ENCODE results near the gene CLSTN1.
A peak's percentile ranks its signal among the peaks of the same experiment; 100 is the strongest.
"Not testable (repeated sequence)": the region's sequence is repeated elsewhere in the genome, so short reads cannot be mapped to it uniquely, and the experiment has no call there.

CLSTN1 gene

DNA sequence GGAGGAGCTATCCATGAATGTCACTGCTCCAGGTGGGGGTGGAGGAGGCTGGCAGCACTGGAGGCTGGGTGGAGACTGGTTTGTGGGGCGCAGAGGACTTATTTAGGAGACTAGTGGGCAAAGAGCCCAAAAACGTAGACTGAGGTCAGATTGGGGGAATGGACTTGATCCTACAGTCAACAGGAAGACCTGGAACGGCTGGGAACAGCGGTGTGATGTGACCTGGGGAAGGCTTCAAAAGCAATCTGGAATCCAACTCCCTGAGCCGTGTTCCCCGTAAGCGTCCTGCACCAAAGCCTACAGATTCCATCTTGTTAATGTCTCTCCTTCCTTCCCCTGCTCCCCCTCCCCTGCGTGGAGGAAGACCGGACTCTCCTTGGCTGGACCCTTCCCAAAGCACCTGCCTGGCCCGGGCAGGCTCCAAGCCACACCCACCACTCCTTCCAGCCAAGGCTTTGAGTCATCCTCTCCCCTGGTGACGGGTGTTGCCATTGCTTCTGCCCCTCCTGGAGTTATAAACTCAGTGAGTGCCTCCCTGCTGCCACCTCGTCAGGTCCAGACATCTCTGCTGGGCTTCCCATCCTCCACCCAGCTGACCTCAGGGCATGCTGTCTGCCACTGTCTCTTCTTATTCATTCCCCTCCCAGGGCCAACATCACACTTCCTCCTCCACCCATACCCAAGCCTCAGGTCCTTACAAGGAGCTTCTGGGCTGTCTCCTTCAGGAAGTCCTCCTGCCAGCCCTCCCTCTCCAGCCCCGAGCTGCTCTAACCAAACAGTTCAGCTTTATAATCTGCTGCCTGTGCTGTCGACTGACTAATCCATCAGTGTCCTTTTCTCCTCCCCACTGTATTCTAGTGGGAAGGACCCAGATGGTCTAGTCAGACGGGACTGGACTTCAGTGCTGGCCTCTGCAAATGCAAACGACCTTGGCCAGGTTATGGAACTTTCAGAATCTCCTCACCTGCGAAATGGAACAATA, 1.6 kb upstream of the CLSTN1 start:
- peak; percentile 71 for DNase-seq

DNA sequence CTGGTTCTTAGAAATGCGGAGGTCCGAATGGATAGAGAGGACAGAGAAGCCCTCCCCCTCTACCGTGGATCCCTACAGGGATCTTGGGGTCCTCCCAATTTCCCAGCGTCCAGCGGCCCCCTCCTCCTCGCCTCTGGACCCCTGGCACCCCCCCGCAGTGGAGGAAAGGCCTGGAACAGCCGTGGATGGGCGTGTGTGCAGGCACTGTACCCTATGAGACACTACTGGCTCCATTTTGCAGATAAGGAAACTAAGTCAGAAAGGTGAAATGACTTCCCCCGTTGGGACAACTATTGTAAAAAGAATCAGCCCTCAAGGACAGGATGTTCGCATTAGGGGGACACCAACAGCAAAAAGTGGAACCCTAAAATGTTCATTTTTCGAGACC, 931 bp upstream of the CLSTN1 start:
- DNase-seq = no peak

DNA sequence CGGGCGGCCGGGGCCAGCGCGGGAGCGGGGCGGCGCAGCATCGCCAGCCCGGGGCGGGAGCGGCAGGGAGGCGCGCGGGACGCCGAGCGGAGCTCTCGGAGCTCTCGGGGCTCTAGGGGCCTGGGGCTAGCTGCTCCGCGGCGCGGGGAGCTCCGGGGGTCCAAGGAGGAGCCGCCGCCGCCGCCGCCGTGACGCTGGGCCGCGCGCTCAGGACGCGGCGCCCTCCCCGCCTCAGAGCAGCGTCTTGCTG, 147 bp downstream of the CLSTN1 start:
- DNase-seq = no peak

DNA sequence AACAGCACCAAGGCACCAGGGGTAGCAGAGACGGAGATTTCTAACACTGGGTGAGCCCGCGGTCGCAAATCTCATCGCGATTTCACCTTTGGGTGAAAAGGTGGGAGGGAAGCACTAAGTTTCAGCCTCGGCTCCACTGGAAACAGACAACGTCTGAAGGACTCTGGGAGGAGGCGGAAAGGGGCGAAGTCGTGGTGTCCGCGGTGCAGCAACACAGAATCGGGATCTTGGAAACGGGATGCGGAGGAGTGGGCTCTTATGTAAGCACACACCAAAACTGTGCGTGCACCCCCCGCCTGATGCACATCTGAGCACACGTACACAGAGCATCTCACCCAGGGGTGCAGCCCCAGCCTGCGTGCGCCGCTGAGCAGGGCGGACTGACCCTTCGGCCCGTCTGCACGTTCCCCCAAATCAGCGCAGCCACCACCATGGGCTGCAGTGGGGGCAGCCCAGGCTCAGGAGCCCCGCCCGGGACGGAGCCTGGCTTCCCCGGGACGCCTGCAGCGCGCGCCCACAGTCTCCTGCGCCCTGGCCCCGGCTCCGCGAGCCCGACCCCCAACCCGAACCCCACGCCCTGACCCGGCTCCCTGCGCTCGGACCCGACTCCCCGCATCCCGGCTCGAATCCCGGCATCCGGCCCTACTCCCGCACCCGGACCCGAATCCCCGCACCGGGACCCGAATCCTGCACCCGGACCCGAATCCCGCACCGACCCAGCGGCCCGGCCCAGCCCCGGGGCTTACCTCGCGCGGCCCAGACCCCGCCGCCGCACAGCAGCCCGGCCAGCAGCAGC, 670 bp downstream of the CLSTN1 start:
- DNase-seq = peak; percentile 37

DNA sequence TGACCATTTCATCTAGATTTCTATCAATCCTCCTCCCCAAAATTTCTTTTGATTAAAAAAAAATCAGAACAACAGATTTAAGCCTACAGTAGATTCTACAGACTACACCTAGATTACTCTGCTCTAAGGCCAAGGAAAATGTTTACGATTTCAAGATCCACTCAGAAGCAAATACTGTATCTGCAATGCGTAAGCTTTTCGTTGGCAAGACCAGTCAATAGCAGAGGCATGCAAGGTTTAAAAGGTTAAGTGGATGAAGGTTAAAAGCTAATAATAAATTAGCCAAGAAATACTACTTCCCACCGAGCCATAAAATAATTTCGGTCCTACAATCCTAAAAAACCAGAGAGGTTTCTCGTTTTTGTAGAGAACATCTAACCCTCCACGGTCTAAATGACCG, 1.3 kb downstream of the CLSTN1 start:
- no peak for DNase-seq

DNA sequence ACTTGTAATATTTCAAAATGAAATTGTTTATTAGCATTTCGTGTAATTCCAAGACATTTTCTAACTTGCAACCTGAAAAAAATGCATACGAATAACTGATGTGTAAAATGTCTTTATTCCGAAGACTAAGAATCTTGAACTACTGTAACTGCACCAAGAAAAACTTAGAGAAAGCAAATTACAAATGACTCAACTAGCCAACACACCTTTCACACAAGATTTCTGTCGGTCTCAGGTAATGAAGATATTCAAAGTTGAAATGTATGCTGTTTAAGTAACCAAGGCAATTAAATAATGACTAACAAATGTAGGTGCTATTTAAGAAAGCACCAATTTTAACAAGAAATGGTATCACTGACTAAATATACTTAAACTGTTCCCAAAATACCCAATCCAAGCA, 2.1 kb downstream of the CLSTN1 start:
- DNase-seq = no peak

DNA sequence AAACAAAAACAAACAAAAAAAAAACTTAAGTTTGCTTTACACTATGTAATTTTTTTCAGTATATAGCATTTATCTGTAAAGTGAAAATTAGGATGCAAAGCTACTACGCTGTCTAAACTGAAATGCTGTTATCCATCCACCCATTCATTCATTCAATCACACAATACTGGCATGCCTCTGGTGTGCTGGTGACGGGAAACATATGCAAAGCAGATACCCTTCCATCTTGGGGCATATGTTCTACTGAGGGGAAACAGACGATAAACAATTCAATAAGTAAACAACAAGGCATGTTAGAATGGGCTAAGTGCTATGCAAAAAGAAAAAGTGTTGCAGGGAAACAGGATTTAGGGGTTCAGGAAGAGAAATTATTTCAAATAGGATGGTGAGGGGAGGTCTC, 3.2 kb downstream of the CLSTN1 start:
- DNase-seq = no peak

DNA sequence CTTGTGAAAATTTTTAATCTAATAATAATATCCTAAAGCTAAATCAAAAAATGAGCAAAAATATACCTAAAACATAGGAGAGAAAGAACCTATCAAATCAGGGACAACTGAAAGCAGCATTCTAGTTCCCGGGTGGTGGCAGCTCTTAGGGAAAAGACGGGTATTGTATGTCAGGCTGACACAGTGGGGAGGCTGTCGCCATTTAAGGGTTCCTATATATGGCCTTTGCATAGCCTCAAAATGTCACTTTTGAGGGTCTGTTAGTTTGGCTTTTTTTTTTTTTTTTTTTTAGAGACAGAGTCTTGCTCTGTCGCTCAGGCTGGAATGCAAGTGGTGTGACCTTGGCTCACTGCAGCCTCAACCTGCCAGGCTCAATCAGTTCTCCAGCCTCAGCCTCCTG, 6.0 kb downstream of the CLSTN1 start:
- no peak for DNase-seq

DNA sequence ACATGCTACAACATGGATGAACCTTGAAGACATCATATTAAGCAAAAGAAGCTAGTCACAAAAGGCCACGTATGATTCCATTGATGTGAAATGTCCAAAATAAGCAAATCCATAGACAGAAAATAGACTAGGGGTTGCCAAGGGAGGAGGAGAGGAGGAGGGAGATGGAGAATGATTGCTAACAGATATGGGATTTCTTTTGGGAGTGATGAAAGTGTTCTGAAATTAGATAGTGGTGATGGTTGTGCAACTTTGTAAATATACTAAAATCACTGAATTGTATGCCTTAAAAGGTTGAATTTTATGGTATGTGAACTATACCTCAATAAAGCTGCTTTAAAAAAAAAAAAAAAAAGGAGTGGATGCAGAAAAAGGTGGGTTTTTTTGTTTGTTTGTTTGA, 7.6 kb downstream of the CLSTN1 start:
- DNase-seq = no peak

DNA sequence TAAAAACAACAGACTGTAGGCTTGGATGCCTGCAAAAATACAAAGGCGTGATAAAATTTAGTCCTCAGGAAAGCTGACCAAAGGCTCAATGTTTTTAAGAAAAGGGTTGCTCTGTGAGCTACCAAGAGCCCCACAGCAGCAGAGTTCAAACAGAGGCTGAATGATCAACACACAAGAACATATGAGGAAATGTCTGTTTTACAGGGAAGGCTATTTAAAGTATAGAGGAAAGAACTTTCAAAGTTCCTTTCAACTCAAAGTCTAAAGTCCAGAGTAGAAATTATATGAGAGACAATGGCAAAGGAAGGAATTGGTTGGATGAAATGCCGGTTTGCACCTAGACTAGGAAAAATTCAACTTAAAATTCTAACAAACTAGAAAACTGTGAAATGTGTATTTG, 8.6 kb downstream of the CLSTN1 start:
- DNase-seq = no peak

DNA sequence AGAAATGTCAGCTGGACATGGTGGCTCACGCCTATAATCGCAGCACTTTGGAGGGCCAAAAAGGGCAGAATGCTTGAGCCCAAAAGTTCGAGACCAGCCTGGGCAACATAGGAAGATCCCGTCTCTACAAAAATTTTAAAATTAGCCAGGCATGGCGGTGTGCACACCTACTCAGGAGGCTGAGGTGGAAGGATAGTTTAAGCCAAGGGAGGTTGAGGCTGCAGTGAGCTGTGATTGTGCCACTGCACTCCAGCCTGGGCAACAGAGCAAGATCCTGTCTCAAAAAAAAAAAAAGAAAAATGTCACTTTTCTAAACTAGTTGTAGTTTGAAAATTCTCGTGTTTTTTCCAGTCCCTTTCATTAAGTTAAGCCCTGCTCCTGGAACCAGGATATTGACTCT, 9.1 kb downstream of the CLSTN1 start:
- DNase-seq = no peak

DNA sequence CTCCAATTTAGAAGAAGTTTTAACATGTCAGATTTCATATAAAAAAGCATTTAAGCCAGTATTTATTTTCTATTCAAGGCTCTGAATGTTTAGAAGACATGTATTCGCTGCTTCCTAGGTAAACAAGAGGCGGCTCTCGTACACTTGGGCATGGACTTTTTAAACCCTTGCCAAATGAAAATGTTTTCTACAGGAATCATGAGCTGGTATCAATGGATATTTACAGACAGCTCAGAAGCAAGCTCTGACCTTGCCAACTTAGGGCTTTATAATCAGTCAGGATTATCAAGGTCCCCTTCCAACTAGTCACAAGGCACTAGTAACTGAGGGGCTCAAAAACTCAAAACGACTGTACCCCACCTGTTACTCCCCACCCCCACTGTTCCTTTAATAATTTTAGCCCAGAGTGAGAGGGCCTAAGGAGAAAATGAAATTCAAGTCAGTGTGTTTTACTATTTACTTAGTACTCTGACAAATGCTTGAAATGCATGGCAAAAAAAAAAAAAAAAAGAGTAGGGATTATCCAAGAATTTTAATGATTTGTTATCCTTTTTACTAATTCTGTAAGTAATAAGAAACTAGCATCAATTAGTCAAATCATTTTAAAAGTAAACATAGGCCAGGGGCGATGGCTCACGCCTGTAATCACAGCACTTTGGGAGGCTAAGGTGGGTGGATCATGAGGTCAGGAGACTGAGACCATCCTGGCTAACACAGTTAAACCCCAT, 12.4 kb downstream of the CLSTN1 start:
- no peak for DNase-seq

DNA sequence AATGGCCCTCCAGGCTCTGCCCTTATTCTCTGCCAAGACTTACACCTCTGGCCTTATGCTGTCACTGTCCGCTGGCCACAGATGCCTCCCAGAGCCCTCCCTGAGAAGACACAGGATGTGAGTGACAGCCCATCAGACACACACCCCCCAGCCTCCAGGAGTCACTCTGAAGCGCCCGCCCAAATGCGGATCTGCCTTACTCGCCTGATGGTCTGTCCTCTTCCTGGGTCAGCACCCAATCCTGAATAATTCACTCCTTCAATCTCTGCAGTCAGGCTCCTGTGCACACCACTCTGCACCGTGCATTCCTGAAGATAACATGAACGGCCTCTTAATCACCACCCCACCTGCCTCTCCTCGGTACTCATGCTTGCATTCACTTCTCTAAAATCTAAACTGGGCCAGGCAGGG, 14.7 kb downstream of the CLSTN1 start:
- DNase-seq = no peak

DNA sequence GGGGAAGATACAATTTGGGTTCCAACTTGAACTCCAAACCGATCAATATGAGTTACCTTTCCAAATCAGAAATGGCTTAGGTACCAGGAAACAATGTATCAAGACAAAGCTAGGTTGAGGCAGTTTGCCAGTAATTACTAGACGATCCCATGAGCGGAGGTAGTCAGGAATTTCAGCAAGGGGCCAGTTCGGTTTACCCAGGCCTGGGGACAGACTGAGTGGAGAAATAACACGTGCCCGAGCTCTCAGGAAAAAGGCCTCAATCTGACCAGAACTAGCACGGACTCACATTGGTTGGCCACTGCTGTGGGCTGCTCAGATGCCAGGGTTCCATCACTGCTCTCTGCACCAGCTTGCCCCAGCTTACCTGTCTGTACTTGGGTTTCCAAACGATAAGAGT, 15.3 kb downstream of the CLSTN1 start:
- no peak for DNase-seq

DNA sequence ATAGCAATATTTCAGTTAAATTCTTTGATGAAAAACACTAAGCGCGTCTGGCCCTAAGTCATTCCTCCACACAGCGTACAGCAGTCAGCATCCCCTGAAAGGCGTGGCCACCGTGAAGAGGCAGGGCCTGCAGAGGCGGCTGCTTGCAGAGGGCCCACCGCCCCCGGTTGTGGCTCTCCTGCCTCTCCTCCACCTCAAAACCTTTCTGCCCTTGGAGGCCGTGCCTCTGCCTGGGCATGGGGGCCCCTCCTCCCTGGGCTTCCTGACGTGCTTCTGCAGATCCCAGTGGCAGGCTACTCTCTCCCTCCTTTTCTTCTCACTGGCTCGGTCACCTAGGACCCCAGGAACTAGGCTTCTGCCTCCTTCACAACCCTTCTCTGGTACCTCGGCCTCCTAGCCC, 16.2 kb downstream of the CLSTN1 start:
- DNase-seq = no peak

DNA sequence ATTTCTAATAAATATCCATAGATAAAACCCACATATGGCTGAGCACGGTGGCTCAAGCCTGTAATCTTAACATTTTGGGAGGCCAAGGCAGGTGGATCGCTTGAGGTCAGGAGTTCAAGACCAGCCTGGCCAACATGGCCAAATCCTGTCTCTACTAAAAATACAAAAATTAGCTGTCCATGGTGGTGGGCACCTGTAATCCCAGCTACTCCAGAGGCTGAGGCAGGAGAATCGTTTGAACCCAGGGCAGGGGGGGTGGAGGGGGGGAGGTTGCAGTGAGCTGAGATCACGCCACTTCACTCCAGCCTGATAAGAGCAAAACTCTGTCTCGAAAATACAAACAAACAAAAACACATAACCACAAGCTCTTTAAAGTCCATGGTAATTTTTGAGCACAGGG, 17.8 kb downstream of the CLSTN1 start:
- DNase-seq = not testable (repeated sequence)

DNA sequence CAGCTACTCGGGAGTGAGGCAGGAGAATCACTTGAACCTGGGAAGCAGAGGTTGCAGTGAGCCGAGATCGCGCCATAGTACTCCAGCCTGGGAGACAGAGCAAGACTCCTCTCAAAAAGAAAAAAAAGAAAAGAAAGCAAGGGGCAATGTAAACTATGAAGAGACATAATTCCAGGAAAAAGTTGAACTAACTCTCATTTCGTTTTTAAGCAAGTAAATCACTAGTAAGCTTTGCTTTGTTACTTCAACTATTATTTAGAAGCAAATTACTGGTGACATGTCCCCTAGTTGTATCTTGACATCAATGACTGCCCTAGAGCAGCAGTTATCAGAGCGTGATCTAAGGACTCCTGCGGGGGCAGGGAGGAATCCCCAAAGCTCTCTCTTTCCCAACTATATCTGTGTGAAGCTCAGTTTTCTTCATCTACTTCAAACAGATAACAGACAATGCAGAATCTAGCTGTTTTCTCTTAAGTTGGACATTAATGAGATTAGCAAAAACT, 18.7 kb downstream of the CLSTN1 start:
- DNase-seq = no peak

DNA sequence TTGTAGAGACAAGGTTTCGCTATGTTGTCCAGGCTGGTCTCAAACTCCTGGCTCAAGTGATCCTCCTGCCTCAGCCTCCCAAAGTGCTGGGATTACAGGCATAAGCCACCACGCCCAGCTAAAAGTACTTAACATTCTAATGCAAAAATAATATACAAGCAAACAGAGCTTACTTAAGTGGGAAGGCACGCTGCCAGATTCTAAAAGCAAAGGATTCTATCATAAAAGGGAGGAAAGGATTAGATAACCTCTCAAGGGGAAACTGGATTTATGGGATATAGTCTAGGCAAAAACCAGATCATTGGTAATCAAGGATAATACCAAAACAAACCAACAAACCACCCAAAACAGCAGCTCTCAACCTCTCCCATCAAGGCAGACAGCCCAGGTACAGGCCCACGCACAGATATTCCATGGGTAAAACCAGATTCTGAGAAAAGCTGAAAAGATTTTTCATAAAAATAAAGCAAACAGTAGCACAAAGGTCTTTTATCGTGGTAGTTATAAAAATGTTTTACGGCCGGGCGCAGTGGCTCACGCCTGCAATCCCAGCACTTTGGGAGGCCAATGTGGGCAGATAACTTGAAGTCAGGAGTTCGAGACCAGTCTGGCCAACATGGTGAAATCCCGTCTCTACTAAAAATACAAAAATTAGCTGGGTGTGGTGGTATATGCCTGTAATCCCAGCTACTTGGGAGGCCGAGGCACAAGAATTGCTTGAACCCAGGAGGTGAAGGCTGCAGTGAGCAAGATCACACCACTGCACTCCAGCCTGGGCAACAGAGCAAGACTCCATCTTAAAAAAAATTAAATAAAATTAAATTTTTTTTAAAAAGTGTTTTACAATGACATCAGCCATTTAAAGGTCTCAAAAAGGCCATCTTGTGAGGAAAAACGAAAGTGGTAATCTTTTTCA, 20.5 kb downstream of the CLSTN1 start:
- not testable (repeated sequence) for DNase-seq

DNA sequence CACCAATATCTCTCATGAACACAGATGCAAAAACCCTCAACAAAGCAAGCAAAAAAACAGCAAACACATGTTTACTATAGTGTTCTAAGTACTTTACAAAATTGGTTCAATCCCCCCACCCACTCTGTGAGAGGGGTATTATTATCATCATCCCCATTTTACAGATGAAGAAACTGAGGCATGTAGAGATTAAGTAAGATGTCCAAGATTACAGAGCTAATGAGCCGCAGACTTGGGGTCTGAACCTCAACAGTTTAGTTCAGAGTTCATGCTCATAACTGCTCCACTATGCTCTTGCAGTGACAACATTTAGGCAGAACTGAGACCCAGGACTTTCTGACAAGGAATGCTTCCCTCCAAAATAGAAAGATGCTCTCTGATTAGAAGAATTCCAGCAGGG, 21.9 kb downstream of the CLSTN1 start:
- no peak for DNase-seq

DNA sequence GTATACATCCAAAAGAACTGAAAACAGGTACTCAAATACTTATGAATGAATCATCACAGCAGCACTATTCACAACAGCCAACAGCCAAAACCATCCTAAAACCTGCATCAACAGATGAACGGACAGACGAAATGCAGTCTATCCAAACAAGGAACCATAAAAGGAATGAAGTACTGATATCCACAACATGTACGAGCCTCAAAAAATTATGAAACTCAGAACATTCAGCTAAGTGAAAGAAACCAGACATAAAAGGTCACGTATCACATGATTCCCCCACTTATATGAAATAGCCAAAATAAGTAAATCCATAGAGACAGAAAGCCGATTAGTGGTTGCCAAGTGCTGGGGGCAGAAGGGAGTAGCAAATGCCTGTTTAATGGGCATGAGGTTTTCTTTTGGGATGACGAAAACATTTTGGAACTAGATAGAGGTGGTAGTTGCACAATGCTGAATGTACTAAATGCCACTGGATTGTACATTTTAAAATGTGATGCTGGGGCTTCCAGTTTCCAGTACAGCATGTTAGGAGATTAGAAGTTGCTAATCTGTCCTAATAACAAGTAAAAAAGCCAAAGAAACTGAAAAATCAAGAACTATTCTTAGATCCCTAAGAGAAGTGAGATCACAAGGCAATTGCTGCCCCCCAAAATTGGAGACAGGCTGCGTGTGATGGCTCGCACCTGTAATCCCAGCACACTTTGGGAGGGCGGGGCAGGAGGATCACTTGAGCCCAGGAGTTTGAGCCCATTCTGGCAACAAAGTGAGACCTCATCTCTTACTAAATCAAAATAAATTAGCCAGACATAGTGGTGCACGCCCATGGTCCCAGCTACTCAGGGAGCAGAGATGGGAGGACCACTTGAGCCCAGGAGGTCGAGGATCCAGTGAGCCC, 25.3 kb downstream of the CLSTN1 start:
- DNase-seq = no peak

DNA sequence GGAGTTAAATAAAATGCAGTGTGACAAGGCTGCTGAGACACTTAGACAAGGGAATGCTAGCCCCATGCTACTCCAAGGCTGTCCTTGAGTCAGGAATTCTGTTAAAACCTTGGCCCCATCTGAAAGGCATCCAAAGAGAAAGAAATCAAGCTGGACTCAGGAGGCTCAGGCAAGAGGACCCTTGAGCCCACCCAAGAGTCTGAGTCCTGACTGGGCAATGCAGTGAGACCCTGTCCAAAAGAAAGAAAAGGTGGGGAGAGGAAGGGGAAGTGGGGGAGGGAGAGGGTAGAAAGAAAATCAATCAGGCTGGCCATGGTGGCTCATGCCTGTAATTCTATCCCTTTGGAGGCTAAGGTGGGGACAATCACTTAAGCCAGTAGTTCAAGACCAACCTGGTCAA, 26.7 kb downstream of the CLSTN1 start:
- no peak for DNase-seq

Measured in COR-L47 (cell line).